Activated T-cell treated with anti-CD3 and anti-CD28 coated beads for 24 hours (primary cell): Measurements from ENCODE around the gene CAPN9.

Experiments used
- DNase-seq: peaks from one replicate; pipeline ENCODE4 v3.0.0-alpha.2; 2020; ENCODE audit warnings: low read depth

CAPN9 gene

DNA sequence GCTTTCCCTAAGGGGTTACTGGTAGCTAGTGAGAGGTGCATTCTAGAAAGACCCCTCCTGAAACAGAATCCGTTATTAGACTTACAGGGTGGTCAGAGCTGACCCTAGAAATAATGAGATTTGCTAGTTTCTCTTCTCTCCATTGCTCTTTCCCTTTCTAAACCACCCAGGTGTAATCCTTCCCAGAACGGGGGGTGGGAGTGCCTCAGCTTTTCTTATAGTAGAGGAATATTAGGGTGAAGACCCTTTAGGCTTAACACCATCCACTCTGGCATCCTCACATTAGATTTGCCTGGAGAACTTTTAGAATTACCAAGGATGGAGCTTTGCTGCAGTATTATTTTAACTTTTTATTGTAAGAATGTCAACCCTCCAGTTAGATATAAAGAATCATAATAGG, 49.4 kb downstream of the CAPN9 start:
- DNase-seq = no peak

DNA sequence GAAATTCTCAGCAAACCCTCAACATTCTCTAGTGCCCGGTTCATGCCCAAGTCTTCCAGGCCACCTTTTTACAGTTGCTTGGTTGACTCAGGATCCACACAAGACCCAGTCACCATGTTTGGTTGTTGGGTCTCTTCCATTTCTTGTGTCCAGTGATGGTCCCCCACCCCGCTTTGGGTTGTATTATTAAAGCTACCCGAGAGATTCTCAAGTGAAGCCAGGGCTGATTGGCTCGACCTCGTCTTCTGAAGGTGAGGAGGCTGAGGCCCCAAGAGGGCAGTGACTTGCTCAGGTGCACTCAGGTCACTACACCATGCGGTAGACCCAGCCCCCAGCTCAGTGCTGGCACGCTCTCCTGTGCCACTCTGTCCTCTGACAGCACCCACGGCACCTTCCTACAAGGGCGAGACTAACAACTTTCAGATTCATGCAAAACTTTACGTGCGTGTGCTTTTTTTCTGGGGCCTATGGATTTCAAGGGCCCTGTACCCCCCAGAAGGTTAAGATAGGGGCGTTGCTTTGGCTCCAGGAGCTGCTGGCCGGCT, 50.3 kb downstream of the CAPN9 start:
- no peak for DNase-seq

DNA sequence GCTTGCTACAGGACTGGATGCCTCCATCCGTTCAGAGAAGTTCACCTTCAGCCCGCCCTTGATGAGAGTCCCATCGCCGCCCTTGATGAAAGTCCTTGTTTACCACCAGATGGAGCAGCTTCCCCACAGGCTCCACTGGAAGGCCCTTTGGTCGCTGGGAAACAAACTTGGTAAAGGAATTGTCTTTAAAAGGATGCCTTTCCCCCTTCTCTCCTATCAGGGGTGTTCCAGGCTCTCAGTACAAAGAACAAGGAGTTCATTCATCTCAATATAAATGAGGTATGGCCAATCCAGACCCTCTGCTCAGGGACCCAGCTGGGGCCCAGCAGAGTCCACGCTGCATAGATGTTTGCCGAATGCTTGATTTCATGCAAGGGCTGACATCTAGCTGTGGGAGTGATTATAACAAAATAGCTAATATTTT, 50.8 kb downstream of the CAPN9 start:
- DNase-seq = no peak

DNA sequence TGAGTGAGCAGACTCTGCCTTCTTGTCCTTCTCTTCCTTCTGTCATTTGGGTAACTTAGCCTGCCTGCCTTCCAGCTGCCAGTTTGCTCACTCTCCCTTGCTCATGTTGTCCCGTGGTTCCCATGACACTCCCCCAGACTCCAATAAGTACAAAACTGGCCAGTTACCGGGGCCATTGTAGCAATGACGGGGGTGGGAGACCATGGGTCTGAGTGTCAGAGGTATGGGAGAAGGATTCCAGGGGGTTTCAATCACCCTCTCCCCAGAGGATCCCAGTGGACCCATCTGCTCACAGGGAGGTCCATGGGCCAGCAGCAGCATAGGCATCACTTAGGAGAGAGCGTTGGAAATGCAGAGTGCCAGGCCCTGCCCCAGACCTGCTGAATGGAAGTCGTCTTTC, 51.3 kb downstream of the CAPN9 start:
- DNase-seq = no peak

DNA sequence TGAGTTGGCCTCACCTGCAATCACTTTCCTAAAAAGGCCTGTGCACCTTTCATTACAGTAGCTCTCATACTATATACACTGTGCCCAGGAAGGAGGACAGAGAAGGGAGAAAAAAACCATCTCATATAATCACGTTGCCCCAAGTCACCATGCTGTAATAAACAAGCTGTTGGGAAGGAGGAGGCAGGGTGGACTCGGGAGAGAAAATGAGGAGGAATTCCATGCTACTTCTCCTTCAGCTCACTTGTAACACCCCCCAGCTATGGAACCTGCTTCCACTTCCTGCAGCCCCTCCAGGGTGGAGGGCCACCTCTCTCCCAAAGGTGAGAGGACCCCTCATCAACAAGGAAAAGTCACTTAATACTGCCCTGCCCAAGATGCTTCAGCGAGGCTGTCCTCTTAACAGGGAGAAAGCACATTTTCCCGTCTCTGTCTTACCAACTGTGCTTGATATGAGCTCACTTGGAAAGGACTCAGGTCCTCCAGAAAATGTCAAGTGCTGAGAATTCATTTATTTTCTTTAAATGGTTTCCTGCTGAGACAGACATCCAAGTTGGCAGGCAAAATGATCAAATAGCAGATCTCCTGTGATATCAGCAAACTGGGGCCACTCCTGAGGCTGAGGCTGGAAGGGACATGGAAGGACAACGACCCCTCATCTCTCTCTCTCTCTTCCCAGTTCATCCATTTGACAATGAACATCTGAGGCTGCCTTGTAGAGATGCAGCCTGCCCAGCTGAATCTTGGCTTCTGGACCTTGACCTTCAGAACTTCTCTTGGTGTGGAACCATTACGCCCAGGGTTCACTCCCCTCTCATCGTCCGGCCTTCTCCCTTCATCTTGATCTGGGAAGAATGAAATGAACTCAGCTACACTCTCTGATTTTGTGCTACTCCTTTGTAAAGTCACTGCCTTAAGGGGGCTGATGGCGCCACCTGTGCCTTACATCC, 54.0 kb downstream of the CAPN9 start:
- no peak for DNase-seq

DNA sequence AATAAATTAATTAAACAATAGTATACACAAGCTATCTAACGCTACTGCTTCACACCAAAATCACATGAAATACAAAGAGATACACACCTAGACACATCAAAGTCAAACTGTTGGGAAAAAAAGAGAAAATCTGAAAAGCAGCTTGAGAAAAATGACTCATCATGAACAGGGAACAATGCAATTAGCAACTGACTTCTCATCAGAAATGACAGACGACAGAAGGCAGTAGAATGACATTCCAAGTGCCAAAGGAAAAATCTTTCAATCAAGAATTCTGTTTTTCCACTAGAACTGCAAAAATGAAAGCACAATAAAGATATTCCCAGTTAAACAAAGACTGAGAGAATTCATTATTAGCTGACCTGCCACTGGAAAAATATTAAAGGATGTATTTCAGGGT, 57.2 kb downstream of the CAPN9 start:
- no peak for DNase-seq

DNA sequence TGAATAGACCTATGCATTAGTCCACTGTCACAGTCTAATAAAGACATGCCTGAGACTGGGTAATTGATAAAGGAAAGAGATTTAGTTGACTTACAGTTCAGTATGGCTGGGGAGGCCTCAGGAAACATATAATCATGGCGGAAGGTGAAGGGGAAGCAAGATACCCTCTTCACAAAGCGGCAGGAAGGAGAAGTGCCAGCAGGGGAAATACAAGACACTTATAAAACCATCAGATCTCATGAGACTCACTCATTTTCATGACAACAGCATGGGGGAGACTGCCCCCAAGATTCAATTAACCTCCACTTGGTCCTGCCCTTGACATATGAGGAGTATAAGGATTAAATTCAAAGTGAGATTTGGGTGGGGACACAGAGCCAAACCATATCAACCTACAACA, 59.4 kb downstream of the CAPN9 start:
- DNase-seq = no peak

DNA sequence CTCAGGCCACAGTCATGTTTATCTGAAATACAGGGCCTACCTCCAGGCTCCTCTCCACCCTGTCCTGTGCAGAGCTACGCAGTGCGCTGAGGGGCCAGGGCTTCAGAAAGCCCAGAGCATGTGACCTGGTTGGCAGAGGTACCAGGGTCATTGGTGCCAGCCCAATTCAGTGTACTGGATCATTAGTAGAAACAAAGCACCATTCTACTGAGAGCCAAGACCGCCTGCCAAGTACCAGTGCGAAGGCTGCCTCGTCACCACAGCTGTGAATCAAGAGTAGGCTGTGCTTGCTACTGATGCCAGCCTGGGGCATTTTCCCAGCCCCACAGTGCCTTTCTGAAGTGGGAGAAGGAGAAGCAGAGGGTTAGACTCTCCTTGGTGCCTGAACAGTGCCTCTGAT, 59.8 kb downstream of the CAPN9 start:
- no peak for DNase-seq

DNA sequence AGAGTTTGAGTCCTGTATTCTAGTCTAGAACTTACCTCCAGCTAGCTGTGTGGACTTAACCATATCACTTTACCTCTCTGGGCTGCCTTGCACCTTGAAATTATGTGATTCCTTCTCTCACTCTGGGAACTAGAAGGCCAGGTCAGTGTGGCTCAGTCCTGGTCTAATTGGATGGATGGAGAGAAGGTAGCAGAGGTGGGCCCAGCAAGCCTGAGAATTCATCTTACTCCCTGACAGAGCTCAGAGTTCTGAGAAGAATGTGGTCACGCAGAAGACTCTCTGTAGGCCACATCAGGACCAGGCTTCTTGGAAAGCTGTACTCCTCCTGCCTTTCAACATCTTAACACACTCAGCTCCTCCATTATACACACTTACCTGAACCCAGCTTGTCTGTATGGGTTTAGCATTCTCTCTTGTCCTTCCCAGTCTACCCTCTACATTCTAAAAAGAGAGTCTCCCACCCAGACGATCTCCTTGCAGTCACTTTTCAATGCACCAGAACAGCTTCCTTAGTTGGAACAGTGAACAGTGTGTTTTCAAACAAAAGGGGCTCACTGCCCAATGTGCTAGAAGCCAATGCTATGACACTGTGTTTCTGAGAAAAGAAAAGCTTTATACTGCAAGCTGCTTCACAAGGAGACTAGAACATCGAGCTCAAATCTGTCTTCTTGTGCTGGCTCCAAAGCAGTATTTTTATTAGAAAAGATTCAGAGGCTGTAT, 60.5 kb downstream of the CAPN9 start:
- DNase-seq = no peak

DNA sequence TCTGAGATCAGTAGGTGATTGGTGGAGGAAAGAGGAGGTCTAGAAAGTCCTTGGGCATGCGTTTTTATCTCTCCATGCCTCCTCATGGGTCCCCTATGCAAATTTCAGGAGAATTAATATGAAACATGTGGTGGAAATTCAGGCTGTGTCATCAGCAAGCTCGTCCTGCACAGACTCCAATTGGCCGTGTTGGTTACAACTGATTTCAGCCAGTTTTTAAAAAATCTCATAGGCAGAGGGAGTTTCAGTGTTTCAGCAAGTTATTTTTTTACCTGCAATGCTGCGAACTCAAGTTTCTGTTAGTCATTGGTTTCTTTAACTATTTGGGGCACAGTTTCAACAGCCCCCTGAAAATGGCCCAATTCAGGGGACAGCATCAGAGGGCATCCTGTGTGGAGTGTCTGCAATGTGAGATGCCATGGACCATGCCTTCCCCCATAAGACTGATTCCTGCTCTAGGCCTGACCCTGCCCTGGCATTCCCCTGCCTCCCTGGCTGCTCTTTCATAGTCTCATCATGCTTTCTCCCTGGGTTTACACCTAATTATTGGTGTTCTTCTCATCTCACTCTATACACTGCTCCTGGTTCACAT, 61.2 kb downstream of the CAPN9 start:
- DNase-seq = no peak

DNA sequence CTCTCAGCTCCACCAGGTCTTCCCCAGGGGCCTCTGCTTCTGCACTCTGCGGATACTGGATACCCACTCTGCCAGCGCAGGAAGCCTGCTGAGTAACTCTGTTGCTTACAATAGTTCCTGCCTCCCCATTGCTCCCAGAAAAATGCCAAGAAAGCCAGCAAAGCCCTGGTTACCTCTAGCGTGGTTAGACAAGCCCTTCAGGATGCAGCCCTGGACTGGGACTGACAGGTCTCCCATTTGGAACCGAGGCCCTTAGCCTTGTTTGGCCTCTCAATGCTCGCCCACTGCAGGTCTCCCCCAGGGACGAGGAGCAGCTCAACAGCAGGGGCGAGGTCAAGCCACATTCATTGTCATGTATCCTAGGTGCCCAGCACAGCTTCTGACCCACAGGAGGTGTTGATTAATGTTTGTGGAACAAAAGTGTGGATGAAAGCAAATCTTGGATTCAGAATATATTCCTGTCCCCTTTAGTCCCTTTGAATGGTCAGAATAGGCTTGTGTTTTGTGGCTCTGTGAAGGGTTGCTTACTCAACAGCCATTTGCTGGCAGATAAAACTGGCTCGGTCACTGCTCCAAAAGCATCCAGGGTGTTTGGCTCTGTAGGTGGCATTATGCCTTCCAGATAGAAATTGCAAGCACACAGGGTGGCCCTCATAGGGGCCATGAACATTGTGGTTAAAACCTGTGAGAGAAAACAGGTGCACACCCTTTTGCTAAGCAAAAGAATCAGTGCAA, 62.2 kb downstream of the CAPN9 start:
- no peak for DNase-seq

DNA sequence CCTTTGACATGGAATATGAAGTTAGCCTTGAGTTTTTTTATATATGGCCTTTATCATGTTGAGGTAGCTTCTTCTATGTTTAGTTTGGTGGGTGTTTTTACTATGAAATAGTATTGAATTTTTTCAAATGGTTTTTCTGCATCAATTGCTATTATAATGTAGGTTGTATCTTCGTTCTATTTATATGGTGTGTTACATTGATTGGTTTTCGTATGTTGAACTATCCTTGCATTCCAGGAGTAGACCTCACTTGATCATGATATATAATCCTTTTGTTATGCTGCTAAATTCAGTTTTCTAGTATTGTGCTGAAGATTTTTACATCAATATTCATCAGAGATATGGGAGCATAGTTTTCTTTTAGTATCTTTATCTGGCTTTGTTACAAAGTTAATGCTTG, 65.4 kb downstream of the CAPN9 start:
- no peak for DNase-seq

DNA sequence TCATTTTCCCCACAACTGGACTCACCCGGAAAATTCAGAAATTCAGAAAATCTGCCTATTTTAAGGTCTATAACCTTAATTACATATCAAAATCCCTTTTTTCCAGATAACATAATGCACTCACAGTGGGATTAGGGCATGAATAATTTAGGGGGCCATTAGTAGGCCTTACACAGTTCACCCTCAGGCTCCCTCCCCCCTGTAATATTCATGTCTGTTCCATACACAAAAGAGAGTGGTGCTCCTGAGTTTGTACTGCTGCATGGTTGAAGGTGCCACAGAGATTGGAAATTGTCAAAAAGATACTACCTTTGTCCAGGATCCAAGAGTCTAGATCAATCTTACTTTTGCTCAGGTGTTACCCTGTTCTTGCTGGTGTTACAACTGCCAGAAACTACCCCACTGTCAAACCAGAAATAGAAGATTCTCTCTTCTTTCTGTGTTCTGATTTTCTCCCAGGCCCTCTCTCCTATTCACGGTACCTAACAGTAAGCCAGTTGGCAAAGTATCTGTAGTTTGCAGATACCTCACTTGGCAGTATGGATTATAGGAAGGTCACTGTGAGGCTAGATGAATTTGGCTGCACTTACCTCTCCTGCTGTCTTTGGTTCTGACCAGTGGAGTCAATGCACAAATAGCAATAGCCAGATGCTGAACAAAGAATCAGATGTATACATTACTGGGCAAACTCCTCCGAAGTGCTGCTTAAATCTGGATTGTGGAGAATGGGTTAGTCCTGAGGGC, 67.9 kb downstream of the CAPN9 start:
- DNase-seq = no peak

DNA sequence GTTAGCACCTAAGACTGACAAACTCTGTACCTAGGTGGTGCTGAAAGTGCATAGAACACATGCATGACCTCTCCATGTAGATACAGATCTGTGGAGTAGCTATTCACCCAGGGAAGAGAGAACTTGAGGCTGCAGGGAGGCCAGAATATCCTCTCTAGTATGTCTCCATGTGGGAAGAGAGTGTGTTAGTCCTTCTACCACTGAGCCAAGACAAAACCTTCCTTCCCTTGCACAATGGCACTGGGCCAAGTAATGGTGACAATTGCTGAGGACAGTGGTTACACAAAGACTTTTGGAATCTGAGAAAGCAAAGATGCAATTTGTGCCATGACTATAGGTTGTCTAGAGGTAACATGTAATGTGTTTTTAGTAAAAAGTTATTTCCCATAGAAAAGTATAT, 68.8 kb downstream of the CAPN9 start:
- no peak for DNase-seq

DNA sequence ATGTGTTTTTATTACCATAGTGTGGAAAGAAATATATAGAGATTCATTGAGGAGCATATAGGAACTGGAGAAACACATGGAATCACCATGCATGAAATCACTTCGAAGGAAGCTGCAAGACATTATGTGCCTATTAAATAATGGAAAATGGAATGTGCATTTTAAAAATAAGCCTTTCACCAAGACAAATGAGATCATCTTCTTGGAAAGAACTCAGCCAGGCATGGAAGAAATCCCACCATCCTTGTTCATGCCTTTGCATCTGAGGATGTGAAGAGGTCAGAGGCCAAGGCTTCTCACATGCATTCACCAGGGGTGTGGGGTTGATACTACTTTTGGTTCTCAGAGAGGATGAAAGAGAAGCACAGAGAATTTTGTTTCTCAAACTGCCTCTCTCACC, 71.2 kb downstream of the CAPN9 start:
- DNase-seq = no peak

DNA sequence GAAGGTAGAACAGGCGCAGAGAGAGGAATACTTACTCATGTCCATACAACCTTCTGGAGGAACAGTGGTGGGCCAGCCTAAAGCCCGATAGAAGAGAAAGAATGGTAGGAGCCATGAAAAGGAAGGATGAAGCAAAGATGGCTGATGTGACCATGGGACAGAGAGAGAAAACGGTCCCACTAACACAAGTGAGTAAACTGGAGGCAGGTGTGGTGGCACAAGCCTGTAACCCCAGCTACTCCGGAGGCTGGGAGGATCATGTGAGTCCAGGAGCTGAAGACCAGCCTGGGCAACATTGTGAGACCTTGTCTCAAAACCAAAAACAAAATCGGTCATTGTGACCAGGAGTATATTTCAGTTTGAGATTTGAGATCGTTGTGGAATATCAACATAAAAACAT, 71.7 kb downstream of the CAPN9 start:
- DNase-seq = no peak

DNA sequence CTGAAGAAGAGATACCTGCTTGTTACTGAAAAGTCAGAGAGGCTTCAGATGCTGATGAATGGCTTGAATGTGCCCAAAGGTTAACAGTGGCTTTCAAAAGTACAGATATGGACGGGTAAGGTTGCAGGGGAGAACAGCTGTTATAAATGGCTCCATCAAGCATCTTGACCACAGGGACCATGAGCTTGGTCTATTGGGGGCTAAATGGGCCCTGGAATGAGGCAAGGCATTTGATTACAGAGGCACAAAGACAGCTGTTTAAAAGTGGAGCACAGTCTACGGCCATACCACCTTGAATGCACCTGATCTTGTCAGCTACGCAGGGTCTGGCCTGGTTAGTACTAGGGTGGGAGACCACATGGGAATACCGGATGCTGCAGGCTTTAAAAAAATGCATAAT, 72.8 kb downstream of the CAPN9 start:
- no peak for DNase-seq

DNA sequence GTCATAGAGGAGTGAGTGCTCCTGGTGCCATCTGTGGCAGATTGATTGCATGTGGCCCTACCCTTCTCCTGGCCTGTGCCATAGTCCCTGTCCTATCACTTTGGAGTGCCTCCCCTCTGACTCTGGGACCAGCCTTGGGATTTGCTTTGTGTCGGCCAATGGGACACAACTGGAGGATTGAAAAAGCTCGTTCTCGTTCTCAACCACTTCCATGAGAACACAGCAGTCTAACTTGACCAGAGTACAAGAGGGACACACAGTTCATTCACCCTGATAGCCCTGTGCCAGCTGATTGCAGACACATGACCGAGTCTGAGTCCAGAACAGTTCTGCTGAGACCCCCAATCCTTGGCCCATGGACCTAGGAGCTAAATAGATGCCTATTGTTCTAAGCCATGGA, 73.4 kb downstream of the CAPN9 start:
- DNase-seq = no peak

DNA sequence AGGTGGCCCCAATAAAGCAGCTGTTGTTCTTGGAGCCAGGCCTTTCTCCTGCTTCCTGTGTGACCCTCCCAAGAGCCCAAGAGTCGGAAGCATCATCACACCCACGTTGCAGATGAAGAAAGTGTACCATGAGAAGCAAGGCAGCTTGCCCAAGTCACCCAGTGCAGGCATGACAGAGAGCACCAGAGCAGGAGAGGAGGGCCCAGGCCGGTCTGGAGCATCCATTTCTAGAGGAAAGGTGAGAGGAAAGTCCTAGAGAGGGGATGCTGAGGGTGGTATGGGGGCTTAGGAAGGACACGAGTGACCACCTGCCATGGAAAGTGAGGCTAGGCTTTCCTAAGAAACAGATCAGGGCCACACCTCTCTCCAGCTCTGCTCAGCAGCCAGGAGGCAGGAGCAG, 74.2 kb downstream of the CAPN9 start:
- DNase-seq = no peak

DNA sequence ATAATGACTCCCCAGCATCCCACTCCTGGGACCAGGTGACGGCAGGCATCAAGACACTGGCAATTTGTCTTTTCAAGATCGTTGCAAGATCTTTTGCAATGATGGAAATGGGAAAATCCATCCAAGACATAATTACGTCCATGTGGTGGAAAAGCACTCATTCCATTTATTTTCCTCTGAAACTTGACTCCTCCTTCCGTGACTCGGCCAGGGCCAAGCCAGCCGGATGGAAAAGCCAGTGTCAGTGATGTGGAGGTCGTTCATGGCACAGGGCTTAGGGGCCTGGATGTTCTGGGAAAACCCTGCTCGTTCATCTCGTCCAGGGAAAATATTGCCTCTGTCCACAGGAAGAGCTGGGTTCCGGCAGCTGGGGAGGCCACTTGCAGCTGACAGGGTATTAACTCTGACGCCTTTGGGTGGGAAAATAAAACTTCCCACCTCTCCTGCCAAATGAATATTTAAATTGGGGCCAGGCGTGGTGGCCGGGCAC, 74.9 kb downstream of the CAPN9 start:
- DNase-seq = no peak

DNA sequence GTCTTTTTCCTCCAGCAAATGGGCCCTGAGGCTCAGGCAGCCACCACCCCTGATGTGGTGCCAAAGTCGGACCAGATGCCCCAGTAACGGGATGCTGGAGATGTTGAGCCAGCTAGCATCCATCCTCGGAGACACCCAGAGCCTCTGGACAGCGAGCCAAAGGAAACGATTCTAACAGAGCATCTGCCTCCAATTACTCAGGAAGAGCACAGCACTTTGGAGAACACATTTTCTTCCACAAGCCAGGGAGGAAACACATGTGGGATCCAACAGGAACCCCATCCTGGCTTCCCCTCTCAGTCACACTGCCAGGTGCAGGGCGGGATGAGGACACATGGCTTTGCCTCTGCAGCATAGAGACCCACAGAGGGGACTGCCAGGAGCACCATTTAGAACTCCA, 76.2 kb downstream of the CAPN9 start:
- no peak for DNase-seq
